ENCODE data around the gene CMTM2. TPM values are rescaled to one million over a fixed set of nuclear protein-coding genes. Genes with fewer than 3 reads are reported as not detected.
A peak's percentile ranks its signal among the peaks of the same experiment; 100 is the strongest.

The CMTM2 gene
- total and polyA plus RNA-seq, 9 of the 15 experiments (the other 6 are each of a cell fraction or from before 2014, with no cell fraction given): not detected

DNA sequence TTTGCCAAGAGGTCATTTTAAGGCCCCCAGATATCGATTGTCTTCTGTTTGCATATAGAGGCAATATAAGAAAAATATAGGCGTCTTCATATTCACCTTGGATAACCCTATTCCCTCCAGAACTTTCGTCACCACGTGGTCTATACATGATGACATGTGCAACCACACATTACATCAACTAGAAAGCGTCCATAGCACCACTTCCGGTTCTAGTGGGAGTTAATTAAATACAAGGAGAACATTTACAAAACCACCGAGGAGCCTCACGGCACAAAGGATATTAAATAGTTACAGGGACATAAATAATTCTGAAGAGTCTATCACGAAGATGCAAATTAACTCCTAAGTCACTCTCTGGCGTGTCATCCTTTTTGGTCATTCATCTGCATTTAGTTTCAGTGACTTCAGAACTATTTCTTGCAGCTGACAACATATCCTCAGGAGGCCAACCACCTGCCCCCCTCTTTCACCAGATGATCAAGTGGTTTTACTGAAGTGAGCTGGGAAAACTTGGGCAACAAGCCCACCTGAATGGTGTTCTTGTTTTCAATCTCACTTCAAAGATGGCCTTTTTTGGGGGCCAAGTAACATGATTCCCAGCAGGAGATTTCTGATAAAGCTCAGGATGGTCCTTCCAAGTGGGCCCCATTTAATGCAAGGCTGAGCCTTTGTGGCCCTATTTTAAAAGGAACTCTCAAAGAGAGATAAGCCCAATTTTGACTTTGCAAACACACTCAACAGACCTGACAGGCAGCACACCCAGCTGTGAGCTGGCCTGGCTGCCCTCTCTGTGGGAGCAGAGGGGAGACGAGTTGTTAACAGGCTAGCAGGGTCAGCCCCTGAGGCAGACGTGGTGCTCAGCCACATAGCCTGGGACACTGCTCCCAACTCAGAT, 40.5 kb downstream of the CMTM2 start (continued):
- TF ChIP-seq IRF9 (tag; IDR thresholded peaks at IDR 0.05): no peak
- no peak for TF ChIP-seq OTX1 (CRISPR knock-in tag; IDR thresholded peaks at IDR 0.05)
- TF ChIP-seq NKRF (IDR thresholded peaks at IDR 0.05; ENCODE audit: borderline replicate concordance): no peak
- no peak for TF ChIP-seq ZSCAN32 (CRISPR knock-in tag; IDR thresholded peaks at IDR 0.05)
- no peak for TF ChIP-seq ZNF780A (CRISPR knock-in tag; IDR thresholded peaks at IDR 0.05)
- TF ChIP-seq LEF1 (IDR thresholded peaks at IDR 0.05): no peak
- no peak for TF ChIP-seq ERF (CRISPR knock-in tag; IDR thresholded peaks at IDR 0.05)
- no peak for TF ChIP-seq PTTG1 (tag; IDR thresholded peaks at IDR 0.05; ENCODE audit: low read depth)
- TF ChIP-seq KDM2B (CRISPR knock-in tag; IDR thresholded peaks at IDR 0.05): no peak
- TF ChIP-seq, protein P1, sequence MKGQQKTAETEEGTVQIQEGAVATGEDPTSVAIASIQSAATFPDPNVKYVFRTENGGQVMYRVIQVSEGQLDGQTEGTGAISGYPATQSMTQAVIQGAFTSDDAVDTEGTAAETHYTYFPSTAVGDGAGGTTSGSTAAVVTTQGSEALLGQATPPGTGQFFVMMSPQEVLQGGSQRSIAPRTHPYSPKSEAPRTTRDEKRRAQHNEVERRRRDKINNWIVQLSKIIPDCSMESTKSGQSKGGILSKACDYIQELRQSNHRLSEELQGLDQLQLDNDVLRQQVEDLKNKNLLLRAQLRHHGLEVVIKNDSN (CRISPR knock-in tag; IDR thresholded peaks at IDR 0.05): peak; percentile 48; the same call in 1 of the 2 replicates
- TF ChIP-seq NFYB (IDR thresholded peaks at IDR 0.05; ENCODE audit: extremely low read depth, insufficient read length): no peak
- TF ChIP-seq XRCC4 (IDR thresholded peaks at IDR 0.05; ENCODE audit: extremely low read depth, insufficient read depth, insufficient read length): no peak
- TF ChIP-seq RCOR1 (IDR thresholded peaks at IDR 0.05; ENCODE audit: borderline replicate concordance in 1 of 2, low read depth in 2 of 2, low read length in 2 of 2): no peak
- TF ChIP-seq ZNF217 (CRISPR knock-in tag; IDR thresholded peaks at IDR 0.05): no peak
- TF ChIP-seq SP2 (IDR thresholded peaks at IDR 0.05; ENCODE audit: extremely low read depth, low read depth, low read length, poor library complexity, severe bottlenecking): no peak
- no peak for TF ChIP-seq CGGBP1 (CRISPR knock-in tag; IDR thresholded peaks at IDR 0.05)
- no peak for TF ChIP-seq ZBTB33 (CRISPR knock-in tag; IDR thresholded peaks at IDR 0.05)
- no peak for TF ChIP-seq SMARCB1 (IDR thresholded peaks at IDR 0.05; ENCODE audit: insufficient read length, low read depth)
- TF ChIP-seq ZNF507 (tag; conservative IDR thresholded peaks at IDR 0.05): no peak
- TF ChIP-seq KLF6 (CRISPR knock-in tag; IDR thresholded peaks at IDR 0.05; ENCODE audit: borderline replicate concordance): no peak
- TF ChIP-seq KAT7 (CRISPR knock-in tag; IDR thresholded peaks at IDR 0.05; ENCODE audit: borderline replicate concordance): no peak
- TF ChIP-seq MEF2A (IDR thresholded peaks at IDR 0.05; ENCODE audit: control insufficient read depth, low read depth, low read length): peak; percentile 35; the same call in 1 of the 2 replicates

Measured in K562 (cell line).